ENCODE results near the gene FEN1. TPM values are rescaled to one million over a fixed set of nuclear protein-coding genes. Genes with fewer than 3 reads are reported as not detected.

FEN1 gene
- total RNA-seq, 1 experiment from 2014 or later: 89.5 TPM

GRCh38 chr11:61751384-61751783 is 41.3 kb upstream of the FEN1 start:
- intact Hi-C loops (cut with micrococcal nuclease): no loop called here
- Histone ChIP-seq H3K79me2 (ENCODE audit: insufficient read depth, low read length) (peaks cover 36% of the 10 kb centered on the region; the same call in 1 of the 2 replicates), H3K36me3 (ENCODE audit: control insufficient read depth in 1 of 2, insufficient read depth in 2 of 2, low read length in 2 of 2) (no peaks in the 10 kb centered on the region), H3K4me2 (ENCODE audit: low read length) (no peak overlapping the region), H3K9ac (ENCODE audit: low read length) (no peak overlapping the region), H3K27me3 (ENCODE audit: insufficient read depth, low read length) (no peaks in the 10 kb centered on the region), H3K9me2 (ENCODE audit: insufficient read depth) (no peaks in the 10 kb centered on the region), H2AFZ (ENCODE audit: low read depth, low read length, poor library complexity, severe bottlenecking) (no peak overlapping the region), H3K4me3 (replicated peaks in 1 of 2; ENCODE audit: low read depth in 1 of 2, low read length in 2 of 2) (no peak overlapping the region), H3K9me3 (ENCODE audit: control insufficient read depth in 1 of 2, insufficient read depth in 1 of 2, low read depth in 1 of 2, low read length in 2 of 2) (no peaks in the 10 kb centered on the region), H3K4me1 (ENCODE audit: control insufficient read depth in 1 of 2, insufficient read depth in 2 of 2, low read length in 2 of 2) (peaks cover 21 to 61% of the 10 kb centered on the region in 2 experiments), H3K27ac (ENCODE audit: low read depth, low read length) (no peak overlapping the region), H4K20me1 (ENCODE audit: insufficient read depth) (no peaks in the 10 kb centered on the region)
- no TSS peak for BruUV-seq (replicated peaks)
- no peak for TF ChIP-seq JUND (IDR thresholded peaks at IDR 0.05)
- no peak for TF ChIP-seq CEBPB (IDR thresholded peaks at IDR 0.05; ENCODE audit: low read depth)
- TF ChIP-seq SP1 (IDR thresholded peaks at IDR 0.05; ENCODE audit: low read depth): no peak
- CTCF ChIA-PET: interaction anchor here (1.5 kb wide), 1 partner anchor 10 kb away, joined by 3 read pairs; no protein-coding TSS in a partner anchor
- ATAC-seq (no peak), DNase-seq (ENCODE audit: low read depth, low spot score) (no peak)
- RAD21 ChIA-PET (ENCODE audit: low non-redundant PET in 1 of 2, low total read pairs in 2 of 2, uncharacterized antibody in 2 of 2, unreplicated experiment in 2 of 2): no interaction called here
- POLR2A ChIA-PET: no interaction called here

GRCh38 chr11:61752117-61752924 is 40.4 kb upstream of the FEN1 start, which contains the start of gene MYRF:
TSS of gene MYRF (plus strand) at chr11:61752636. CDS start at chr11:61752745, 109 bp downstream.
- no peaks in the 10 kb centered on the region for H3K36me3 ChIP-seq (ENCODE audit: control insufficient read depth in 1 of 2, insufficient read depth in 2 of 2, low read length in 2 of 2)
- ChIA-PET CTCF (no interaction called here), RAD21 (ENCODE audit: low non-redundant PET in 1 of 2, low total read pairs in 2 of 2, uncharacterized antibody in 2 of 2, unreplicated experiment in 2 of 2) (no interaction called here), POLR2A (no interaction called here)
- peak within 1 kb of the TSS; percentile 74 for H2AFZ ChIP-seq (ENCODE audit: low read depth, low read length, poor library complexity, severe bottlenecking)
- no peaks in the 10 kb centered on the region for H3K9me3 ChIP-seq (ENCODE audit: control insufficient read depth in 1 of 2, insufficient read depth in 1 of 2, low read depth in 1 of 2, low read length in 2 of 2)
- H3K27ac ChIP-seq (ENCODE audit: low read depth, low read length): peak within 1 kb of the TSS; percentile 71
- no peak for DNase-seq (ENCODE audit: low read depth, low spot score)
- H3K4me1 ChIP-seq (ENCODE audit: control insufficient read depth in 1 of 2, insufficient read depth in 2 of 2, low read length in 2 of 2): peaks cover 29 to 67% of the 10 kb centered on the region in 2 experiments
- TF ChIP-seq SRF (IDR thresholded peaks at IDR 0.05; ENCODE audit: low read depth) (no peak), TCF7L2 (IDR thresholded peaks at IDR 0.05; ENCODE audit: borderline replicate concordance, extremely low read depth, insufficient read depth, insufficient read length) (no peak), ELF1 (IDR thresholded peaks at IDR 0.05; ENCODE audit: borderline replicate concordance, low read depth) (no peak), FOSL1 (IDR thresholded peaks at IDR 0.05; ENCODE audit: low read depth) (no peak), CTCF (IDR thresholded peaks at IDR 0.05 in 2 of 3, conservative IDR thresholded peaks at IDR 0.05 in 1 of 3; ENCODE audit: borderline replicate concordance in 1 of 3, insufficient read depth in 1 of 3, low read depth in 2 of 3, low read length in 2 of 3) (peak in 2 of 3 experiments; percentile 49 to 51; a peak in 4 of 6 replicates), MAX (IDR thresholded peaks at IDR 0.05) (no peak), CEBPB (IDR thresholded peaks at IDR 0.05; ENCODE audit: low read depth) (no peak), POLR2AphosphoS5 (IDR thresholded peaks at IDR 0.05; ENCODE audit: low read depth, low read length) (peak; percentile 44; the same call in 1 of the 2 replicates), CBX3 (IDR thresholded peaks at IDR 0.05; ENCODE audit: low read depth) (no peak), ZFX (IDR thresholded peaks at IDR 0.05) (0 out of 2 replicates have a peak, but pooled peaks have one; percentile 8), YY1 (IDR thresholded peaks at IDR 0.05; ENCODE audit: extremely low read depth, insufficient replicate concordance, low read depth, low read length) (peak; percentile 18)
- no peaks in the 10 kb centered on the region for H4K20me1 ChIP-seq (ENCODE audit: insufficient read depth)
- intact Hi-C loops (cut with micrococcal nuclease): loop anchor here (1.0 kb wide), 1 partner anchor 24 kb away; no protein-coding TSS in a partner anchor
- H3K79me2 ChIP-seq (ENCODE audit: insufficient read depth, low read length): peaks cover 42% of the 10 kb centered on the region; the same call in 1 of the 2 replicates
- H3K4me2 ChIP-seq (ENCODE audit: low read length): peak within 1 kb of the TSS; percentile 99
- peak within 1 kb of the TSS; percentile 82 for H3K9ac ChIP-seq (ENCODE audit: low read length)
- H3K9me2 ChIP-seq (ENCODE audit: insufficient read depth): no peaks in the 10 kb centered on the region
- ATAC-seq: peak; percentile 79
- peak within 1 kb of the TSS; percentile 63 to 87 for H3K4me3 ChIP-seq (replicated peaks in 1 of 2; ENCODE audit: low read depth in 1 of 2, low read length in 2 of 2)
- BruUV-seq (replicated peaks): no TSS peak
- no peaks in the 10 kb centered on the region for H3K27me3 ChIP-seq (ENCODE audit: insufficient read depth, low read length)

Measured in HCT116 (cell line).